ENCODE data around the gene CEMP1.

Gene CEMP1

GRCh38 chr16:2516391-2517240 lies 14.6 kb downstream of the CEMP1 start:
- Histone ChIP-seq H3K27me3 (ENCODE audit: control insufficient read depth, insufficient read depth, low read length) (no peaks in the 10 kb centered on the region), H3K36me3 (ENCODE audit: insufficient read depth, low read length) (peaks cover 16% of the 10 kb centered on the region), H3K9ac (ENCODE audit: low read depth, low read length) (peak overlapping the region; percentile 93), H3K4me1 (ENCODE audit: control insufficient read depth, insufficient read depth, low read length) (peaks cover 60% of the 10 kb centered on the region), H3K4me3 (ENCODE audit: low read length) (peak overlapping the region; percentile 90), H3K9me3 (replicated peaks; ENCODE audit: low read length) (no peaks in the 10 kb centered on the region), H3K4me2 (ENCODE audit: low read length) (peak overlapping the region; percentile 99)

- Histone ChIP-seq H3K4me1 (ENCODE audit: control insufficient read depth, insufficient read depth, low read length) (peaks cover 58% of the 10 kb centered on the region), H3K27me3 (ENCODE audit: control insufficient read depth, insufficient read depth, low read length) (no peaks in the 10 kb centered on the region), H3K4me2 (ENCODE audit: low read length) (peak overlapping the region; percentile 99), H3K4me3 (ENCODE audit: low read length) (peak overlapping the region; percentile 90), H3K36me3 (ENCODE audit: insufficient read depth, low read length) (peaks cover 10% of the 10 kb centered on the region), H3K9ac (ENCODE audit: low read depth, low read length) (peak overlapping the region; percentile 93), H3K9me3 (replicated peaks; ENCODE audit: low read length) (no peaks in the 10 kb centered on the region)
Measured at GRCh38 chr16:2515180-2515851, 15.9 kb downstream of the CEMP1 start.

GRCh38 chr16:2514333-2515179 lies 16.7 kb downstream of the CEMP1 start:
- Histone ChIP-seq H3K4me3 (ENCODE audit: low read length) (peak overlapping the region; percentile 90), H3K4me1 (ENCODE audit: control insufficient read depth, insufficient read depth, low read length) (peaks cover 57% of the 10 kb centered on the region), H3K9ac (ENCODE audit: low read depth, low read length) (peak overlapping the region; percentile 93), H3K36me3 (ENCODE audit: insufficient read depth, low read length) (peaks cover 10% of the 10 kb centered on the region), H3K27me3 (ENCODE audit: control insufficient read depth, insufficient read depth, low read length) (no peaks in the 10 kb centered on the region), H3K4me2 (ENCODE audit: low read length) (peak overlapping the region; percentile 99), H3K9me3 (replicated peaks; ENCODE audit: low read length) (no peaks in the 10 kb centered on the region)

- Histone ChIP-seq H3K36me3 (ENCODE audit: insufficient read depth, low read length) (peaks cover 4% of the 10 kb centered on the region), H3K9ac (ENCODE audit: low read depth, low read length) (peak within 1 kb of the TSS; percentile 93), H3K9me3 (replicated peaks; ENCODE audit: low read length) (no peaks in the 10 kb centered on the region), H3K4me3 (ENCODE audit: low read length) (peak within 1 kb of the TSS; percentile 90), H3K4me2 (ENCODE audit: low read length) (peak within 1 kb of the TSS; percentile 99), H3K27me3 (ENCODE audit: control insufficient read depth, insufficient read depth, low read length) (no peaks in the 10 kb centered on the region), H3K4me1 (ENCODE audit: control insufficient read depth, insufficient read depth, low read length) (peaks cover 48% of the 10 kb centered on the region)
Measured at GRCh38 chr16:2513405-2514332, 17.5 kb downstream of the CEMP1 start, which contains the start of gene ATP6V0C. Gene ATP6V0C (plus strand): TSS chr16:2513952. CDS start chr16:2514104, 152 bp downstream.

- peak overlapping the region; percentile 81 for H3K4me2 ChIP-seq (ENCODE audit: low read length)
- H3K4me3 ChIP-seq (ENCODE audit: low read length): peak overlapping the region; percentile 90
- no peaks in the 10 kb centered on the region for H3K9me3 ChIP-seq (replicated peaks; ENCODE audit: low read length)
- H3K27me3 ChIP-seq (ENCODE audit: control insufficient read depth, insufficient read depth, low read length): no peaks in the 10 kb centered on the region
- peak overlapping the region; percentile 93 for H3K9ac ChIP-seq (ENCODE audit: low read depth, low read length)
- peaks cover 40% of the 10 kb centered on the region for H3K4me1 ChIP-seq (ENCODE audit: control insufficient read depth, insufficient read depth, low read length)
- H3K36me3 ChIP-seq (ENCODE audit: insufficient read depth, low read length): peaks cover 4% of the 10 kb centered on the region
Measured at GRCh38 chr16:2512735-2513404, 18.3 kb downstream of the CEMP1 start.

- Histone ChIP-seq H3K36me3 (ENCODE audit: insufficient read depth, low read length) (peaks cover 4% of the 10 kb centered on the region), H3K4me1 (ENCODE audit: control insufficient read depth, insufficient read depth, low read length) (peaks cover 33% of the 10 kb centered on the region), H3K9ac (ENCODE audit: low read depth, low read length) (no peak overlapping the region)
Measured at GRCh38 chr16:2511996-2512734, 19.0 kb downstream of the CEMP1 start.

GRCh38 chr16:2511128-2511800 lies 19.9 kb downstream of the CEMP1 start:
- peak overlapping the region; percentile 40 for H3K4me3 ChIP-seq (ENCODE audit: low read length)
- peaks cover 24% of the 10 kb centered on the region for H3K4me1 ChIP-seq (ENCODE audit: control insufficient read depth, insufficient read depth, low read length)
- H3K9ac ChIP-seq (ENCODE audit: low read depth, low read length): peak overlapping the region; percentile 36
- peaks cover 4% of the 10 kb centered on the region for H3K36me3 ChIP-seq (ENCODE audit: insufficient read depth, low read length)
- peak overlapping the region; percentile 73 for H3K4me2 ChIP-seq (ENCODE audit: low read length)
- no peaks in the 10 kb centered on the region for H3K27me3 ChIP-seq (ENCODE audit: control insufficient read depth, insufficient read depth, low read length)
- no peaks in the 10 kb centered on the region for H3K9me3 ChIP-seq (replicated peaks; ENCODE audit: low read length)

More at GRCh38 chr16:2511996-2512734, 19.0 kb downstream of the CEMP1 start:
- Histone ChIP-seq H3K27me3 (ENCODE audit: control insufficient read depth, insufficient read depth, low read length) (no peaks in the 10 kb centered on the region), H3K4me2 (ENCODE audit: low read length) (no peak overlapping the region), H3K9me3 (replicated peaks; ENCODE audit: low read length) (no peaks in the 10 kb centered on the region), H3K4me3 (ENCODE audit: low read length) (no peak overlapping the region)

GRCh38 chr16:2508722-2509400 lies 22.3 kb downstream of the CEMP1 start:
- no peak overlapping the region for H3K4me2 ChIP-seq (ENCODE audit: low read length)
- no peaks in the 10 kb centered on the region for H3K27me3 ChIP-seq (ENCODE audit: control insufficient read depth, insufficient read depth, low read length)
- no peak overlapping the region for H3K4me3 ChIP-seq (ENCODE audit: low read length)
- H3K36me3 ChIP-seq (ENCODE audit: insufficient read depth, low read length): no peaks in the 10 kb centered on the region
- peaks cover 12% of the 10 kb centered on the region for H3K4me1 ChIP-seq (ENCODE audit: control insufficient read depth, insufficient read depth, low read length)
- H3K9me3 ChIP-seq (replicated peaks; ENCODE audit: low read length): no peaks in the 10 kb centered on the region
- H3K9ac ChIP-seq (ENCODE audit: low read depth, low read length): no peak overlapping the region

- H3K27me3 ChIP-seq (ENCODE audit: control insufficient read depth, insufficient read depth, low read length): no peaks in the 10 kb centered on the region
- H3K9ac ChIP-seq (ENCODE audit: low read depth, low read length): no peak overlapping the region
- H3K4me2 ChIP-seq (ENCODE audit: low read length): no peak overlapping the region
- H3K36me3 ChIP-seq (ENCODE audit: insufficient read depth, low read length): no peaks in the 10 kb centered on the region
- no peak overlapping the region for H3K4me3 ChIP-seq (ENCODE audit: low read length)
- H3K9me3 ChIP-seq (replicated peaks; ENCODE audit: low read length): no peaks in the 10 kb centered on the region
- peaks cover 12% of the 10 kb centered on the region for H3K4me1 ChIP-seq (ENCODE audit: control insufficient read depth, insufficient read depth, low read length)
Measured at GRCh38 chr16:2507665-2508064, 23.5 kb downstream of the CEMP1 start.

All from skeletal muscle satellite cell (primary cell).